Mesendoderm (in vitro differentiated cells): Measurements from ENCODE around the gene SQOR.

ENCODE experiments used
- DNase-seq: peaks from one replicate; pipeline ENCODE4 v3.0.0; 2013
- H2AK5ac ChIP-seq: 2 replicates; pipeline ENCODE4 v1.6.1; 2013; ENCODE audit warnings: low read length, inconsistent platforms
- H2BK120ac ChIP-seq: 2 replicates; pipeline ENCODE4 v1.6.1; 2013; ENCODE audit warnings: low read depth, mild to moderate bottlenecking, low read length, moderate library complexity, mixed read lengths
- H2BK15ac ChIP-seq: replicated peaks from 2 replicates; pipeline ENCODE4 v1.6.1; 2013; ENCODE audit warnings: low read depth, mild to moderate bottlenecking, moderate library complexity
- H2BK5ac ChIP-seq: 2 replicates; pipeline ENCODE4 v1.6.1; 2013; ENCODE audit warnings: low read length, inconsistent platforms
- H3K18ac ChIP-seq: 2 replicates; pipeline ENCODE4 v1.6.1; 2013; ENCODE audit warnings: mild to moderate bottlenecking, low read length, mixed read lengths
- H3K23ac ChIP-seq: one replicate; pipeline ENCODE4 v1.6.1; 2013; ENCODE audit warnings: low read length
- H3K27ac ChIP-seq: 2 replicates; pipeline ENCODE4 v1.5.1; 2013; ENCODE audit warnings: low read depth, mild to moderate bottlenecking, inconsistent platforms, low read length, moderate library complexity
- H3K27me3 ChIP-seq: 2 replicates; pipeline ENCODE4 v1.6.1; 2013; ENCODE audit warnings: low read length, control low read depth, mild to moderate bottlenecking, inconsistent platforms; ENCODE audit not compliant: insufficient read depth, poor library complexity
- H3K36me3 ChIP-seq: 2 replicates; pipeline ENCODE4 v1.6.1; 2013; ENCODE audit warnings: low read length, inconsistent platforms; ENCODE audit not compliant: control insufficient read depth, insufficient read depth
- H3K4ac ChIP-seq: one replicate; pipeline ENCODE4 v1.6.1; 2013; ENCODE audit warnings: low read depth, mild to moderate bottlenecking, low read length, moderate library complexity
- H3K4me1 ChIP-seq: 2 replicates; pipeline ENCODE4 v1.6.1; 2013; ENCODE audit warnings: low read depth, low read length, inconsistent platforms; ENCODE audit not compliant: control insufficient read depth
- H3K4me2 ChIP-seq: 2 replicates; pipeline ENCODE4 v1.6.1; 2013; ENCODE audit warnings: low read length
- H3K4me3 ChIP-seq: 2 replicates; pipeline ENCODE4 v1.5.1; 2013; ENCODE audit warnings: mild to moderate bottlenecking, low read length
- H3K56ac ChIP-seq: one replicate; pipeline ENCODE4 v1.6.1; 2013; ENCODE audit warnings: low read length
- H3K79me1 ChIP-seq: 2 replicates; pipeline ENCODE4 v1.6.1; 2013; ENCODE audit warnings: low read length, inconsistent platforms
- H3K79me2 ChIP-seq: 2 replicates; pipeline ENCODE4 v1.6.1; 2013; ENCODE audit warnings: mild to moderate bottlenecking, low read length; ENCODE audit not compliant: control insufficient read depth, insufficient read depth
- H3K9ac ChIP-seq: 2 replicates; pipeline ENCODE4 v1.6.1; 2013; ENCODE audit warnings: low read length, inconsistent platforms
- H4K5ac ChIP-seq: one replicate; pipeline ENCODE4 v1.6.1; 2013; ENCODE audit warnings: low read length
- H4K8ac ChIP-seq: one replicate; pipeline ENCODE4 v1.6.1; 2013; ENCODE audit warnings: low read depth, mild to moderate bottlenecking, control low read depth, low read length, moderate library complexity
- WGBS: extraction: QIAGEN DNeasy Blood & Tissue Kit; methylation state at CpG from one replicate; pipeline ENCODE4 v1.1.7; 2013; ENCODE audit warnings: low lambda C conversion rate, missing lambda C conversion rate; ENCODE audit not compliant: insufficient coverage; ENCODE audit errors: extremely low coverage; 5-methylcytosine and 5-hydroxymethylcytosine counted together

The SQOR gene

DNA sequence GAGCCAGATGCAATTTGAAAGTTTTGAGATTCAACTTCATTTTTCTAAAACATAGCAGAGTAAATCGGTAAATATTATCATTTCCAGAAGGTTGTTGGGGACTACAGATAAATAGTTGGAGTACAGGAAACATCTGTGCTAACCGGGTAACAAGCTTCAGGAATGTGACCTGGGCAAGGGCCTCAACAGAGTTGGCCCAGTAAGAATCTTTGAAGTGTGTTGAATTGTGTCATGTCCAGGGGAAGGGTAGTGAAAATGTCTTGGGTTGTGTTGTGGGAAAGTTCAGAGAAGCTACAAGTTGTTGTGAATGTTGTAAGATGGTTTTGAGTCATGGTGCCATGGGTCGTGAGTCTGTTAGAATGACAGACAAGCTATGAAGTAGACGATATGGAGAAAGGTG is 35.7 kb downstream of the SQOR start:
- WGBS = 100% methylated on average over 2 of the region's 4 CpGs

DNA sequence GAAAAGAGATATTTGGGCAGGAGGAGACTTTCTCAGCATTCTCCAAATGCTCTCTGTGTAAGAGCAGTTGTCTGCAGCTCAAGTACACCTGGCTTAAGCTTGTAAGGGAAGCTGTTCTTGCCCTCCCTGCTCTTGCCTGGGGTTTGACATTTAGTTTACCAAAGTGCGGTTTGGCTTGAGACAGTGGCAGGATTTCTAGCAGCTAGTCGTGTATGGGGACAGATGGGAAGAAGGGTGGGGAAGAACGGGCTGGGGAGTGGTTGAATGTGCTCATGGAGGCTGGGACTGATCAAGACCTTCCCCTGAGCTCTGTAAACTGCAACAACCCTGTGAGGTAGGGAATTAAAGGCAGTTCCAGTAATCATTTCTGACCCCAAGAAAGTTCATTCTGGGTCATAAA is 39.8 kb downstream of the SQOR start:
- Histone ChIP-seq H3K36me3 (no peaks in the 10 kb centered on the region), H3K18ac (no peak overlapping the region), H3K4me1 (no peaks in the 10 kb centered on the region), H3K27ac (no peak overlapping the region), H3K4ac (no peak overlapping the region), H3K79me1 (no peaks in the 10 kb centered on the region), H3K56ac (no peak overlapping the region), H2BK120ac (no peak overlapping the region), H3K27me3 (no peaks in the 10 kb centered on the region), H4K8ac (no peak overlapping the region), H3K4me2 (no peak overlapping the region), H2BK5ac (no peak overlapping the region), H4K5ac (no peak overlapping the region), H2BK15ac (no peak overlapping the region), H3K9ac (no peak overlapping the region), H3K4me3 (no peak overlapping the region), H3K23ac (no peak overlapping the region), H2AK5ac (no peak overlapping the region), H3K79me2 (no peaks in the 10 kb centered on the region)
- DNase-seq = no peak
- no CpG with 5 or more reads among the region's 3 CpGs for WGBS

More for the DNA sequence above, 35.7 kb downstream of the SQOR start:
- Histone ChIP-seq H3K27me3 (no peaks in the 10 kb centered on the region), H3K27ac (no peak overlapping the region), H3K4ac (no peak overlapping the region), H3K4me2 (no peak overlapping the region), H4K5ac (no peak overlapping the region), H3K9ac (no peak overlapping the region), H3K18ac (no peak overlapping the region), H4K8ac (no peak overlapping the region), H3K36me3 (no peaks in the 10 kb centered on the region), H2BK120ac (no peak overlapping the region), H3K4me1 (no peaks in the 10 kb centered on the region), H3K56ac (no peak overlapping the region), H3K79me1 (no peaks in the 10 kb centered on the region), H2BK15ac (no peak overlapping the region), H3K79me2 (no peaks in the 10 kb centered on the region), H3K4me3 (no peak overlapping the region), H2BK5ac (no peak overlapping the region), H3K23ac (no peak overlapping the region), H2AK5ac (no peak overlapping the region)
- no peak for DNase-seq

DNA sequence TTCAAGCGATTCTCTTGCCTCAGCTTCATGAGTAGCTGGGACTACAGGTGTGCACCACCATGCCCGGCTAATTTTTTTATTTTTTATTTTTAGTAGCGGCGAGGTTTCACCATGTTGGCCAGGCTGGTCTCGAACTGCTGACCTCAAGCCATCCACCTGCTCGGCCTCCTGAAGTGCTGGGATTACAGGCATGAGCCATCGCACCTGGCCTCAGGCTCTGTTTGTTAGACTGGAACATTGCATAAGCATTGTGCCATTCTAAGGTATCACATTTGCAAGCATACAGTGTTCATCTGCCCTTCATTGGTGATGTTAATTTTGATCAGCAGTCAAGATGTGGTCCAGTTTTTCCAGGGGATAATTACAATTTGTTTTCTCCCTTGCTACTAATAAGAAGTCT is 43.0 kb downstream of the SQOR start:
- H2AK5ac ChIP-seq = no peak overlapping the region
- no peak overlapping the region for H3K18ac ChIP-seq
- H2BK120ac ChIP-seq = no peak overlapping the region
- H4K8ac ChIP-seq = no peak overlapping the region
- no peak overlapping the region for H3K23ac ChIP-seq
- H3K27ac ChIP-seq = no peak overlapping the region
- no peak overlapping the region for H2BK5ac ChIP-seq
- no peak overlapping the region for H2BK15ac ChIP-seq
- no peak overlapping the region for H3K4me2 ChIP-seq
- no peak overlapping the region for H3K56ac ChIP-seq
- H4K5ac ChIP-seq = no peak overlapping the region
- no peaks in the 10 kb centered on the region for H3K36me3 ChIP-seq
- H3K4me1 ChIP-seq = no peaks in the 10 kb centered on the region
- no CpG with 5 or more reads among the region's 7 CpGs for WGBS
- H3K27me3 ChIP-seq = no peaks in the 10 kb centered on the region
- no peak for DNase-seq
- no peak overlapping the region for H3K4ac ChIP-seq
- H3K9ac ChIP-seq = no peak overlapping the region
- no peak overlapping the region for H3K4me3 ChIP-seq
- no peaks in the 10 kb centered on the region for H3K79me1 ChIP-seq
- H3K79me2 ChIP-seq = no peaks in the 10 kb centered on the region

DNA sequence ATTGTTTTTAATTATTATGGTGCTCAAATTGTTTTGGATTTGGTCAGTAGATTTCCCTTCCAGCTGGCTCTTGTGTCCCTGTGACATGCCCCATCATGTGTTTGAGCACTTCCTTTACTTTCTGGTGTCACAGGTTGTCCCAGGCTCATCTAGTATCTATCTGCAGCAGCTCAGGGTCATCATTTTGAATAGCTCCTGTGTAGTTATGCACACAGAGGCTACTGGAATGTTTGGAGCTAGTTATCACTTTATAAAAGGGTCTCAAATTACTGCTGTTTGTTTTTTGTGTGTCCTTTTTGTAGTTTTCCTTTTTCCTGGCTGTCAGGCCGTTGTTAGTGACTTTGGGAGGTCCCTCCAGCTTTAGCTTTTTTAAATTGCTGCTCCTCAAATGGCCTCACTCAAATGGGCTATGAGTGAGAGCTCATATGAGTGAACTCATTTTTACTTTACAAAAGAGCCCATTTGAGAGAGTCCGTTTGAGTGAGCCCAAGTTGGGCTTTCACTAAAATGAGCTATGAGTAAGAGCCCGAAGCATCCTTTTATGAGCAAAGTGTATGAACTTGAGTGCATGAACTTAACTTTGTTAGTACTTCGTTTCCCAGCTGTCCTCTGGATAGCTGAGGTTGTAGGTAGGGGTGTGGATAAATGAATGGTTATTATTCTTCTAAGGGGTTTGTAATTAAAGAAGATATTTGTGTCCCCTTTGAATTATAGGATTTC is 43.8 kb downstream of the SQOR start:
- no CpG with 5 or more reads among the region's 4 CpGs for WGBS
- no peak overlapping the region for H4K8ac ChIP-seq

DNA sequence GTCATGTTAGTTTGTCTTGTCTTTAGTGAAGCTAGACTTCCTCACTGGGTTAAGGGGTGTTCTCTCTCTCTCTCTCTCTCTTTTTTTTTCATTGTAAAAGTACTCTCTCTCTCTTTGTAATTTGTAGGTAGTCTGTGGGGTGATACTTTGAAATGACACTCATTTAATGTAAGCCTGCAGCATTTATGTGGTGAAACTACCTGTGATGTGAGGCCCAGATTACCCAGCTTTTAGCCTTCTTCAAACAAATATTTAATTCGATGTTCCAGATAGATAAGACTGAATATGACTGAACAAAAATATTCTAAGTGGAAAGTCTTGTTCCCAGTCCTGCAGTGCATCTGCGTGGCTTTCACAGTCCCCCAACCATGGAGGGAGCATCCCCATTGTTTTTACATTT is 49.7 kb downstream of the SQOR start:
- no peaks in the 10 kb centered on the region for H3K27me3 ChIP-seq
- no peak for DNase-seq
- no CpG with 5 or more reads among the region's 2 CpGs for WGBS
- no peak overlapping the region for H3K4me3 ChIP-seq
- no peak overlapping the region for H3K27ac ChIP-seq
- H3K9ac ChIP-seq = no peak overlapping the region
- H3K4me1 ChIP-seq = no peaks in the 10 kb centered on the region
- no peak overlapping the region for H3K23ac ChIP-seq
- H2BK15ac ChIP-seq = no peak overlapping the region
- H3K18ac ChIP-seq = no peak overlapping the region
- H3K79me2 ChIP-seq = no peaks in the 10 kb centered on the region
- H2BK5ac ChIP-seq = no peak overlapping the region
- H3K56ac ChIP-seq = no peak overlapping the region
- no peak overlapping the region for H4K8ac ChIP-seq
- no peaks in the 10 kb centered on the region for H3K36me3 ChIP-seq
- no peak overlapping the region for H2BK120ac ChIP-seq
- no peak overlapping the region for H3K4ac ChIP-seq
- H3K79me1 ChIP-seq = no peaks in the 10 kb centered on the region
- no peak overlapping the region for H3K4me2 ChIP-seq
- no peak overlapping the region for H4K5ac ChIP-seq
- H2AK5ac ChIP-seq = no peak overlapping the region

More for the DNA sequence above, 43.8 kb downstream of the SQOR start:
- no peaks in the 10 kb centered on the region for H3K36me3 ChIP-seq
- no peak overlapping the region for H3K18ac ChIP-seq
- H2BK15ac ChIP-seq = no peak overlapping the region
- H3K27ac ChIP-seq = no peak overlapping the region
- H3K23ac ChIP-seq = no peak overlapping the region
- H3K9ac ChIP-seq = no peak overlapping the region
- no peak overlapping the region for H2BK120ac ChIP-seq
- DNase-seq = no peak
- no peak overlapping the region for H3K4me2 ChIP-seq
- no peak overlapping the region for H2BK5ac ChIP-seq
- H3K4me1 ChIP-seq = no peaks in the 10 kb centered on the region
- no peaks in the 10 kb centered on the region for H3K27me3 ChIP-seq
- no peak overlapping the region for H3K4ac ChIP-seq
- H4K5ac ChIP-seq = no peak overlapping the region
- no peak overlapping the region for H3K4me3 ChIP-seq
- H3K79me2 ChIP-seq = no peaks in the 10 kb centered on the region
- no peak overlapping the region for H3K56ac ChIP-seq
- H3K79me1 ChIP-seq = no peaks in the 10 kb centered on the region
- H2AK5ac ChIP-seq = no peak overlapping the region

DNA sequence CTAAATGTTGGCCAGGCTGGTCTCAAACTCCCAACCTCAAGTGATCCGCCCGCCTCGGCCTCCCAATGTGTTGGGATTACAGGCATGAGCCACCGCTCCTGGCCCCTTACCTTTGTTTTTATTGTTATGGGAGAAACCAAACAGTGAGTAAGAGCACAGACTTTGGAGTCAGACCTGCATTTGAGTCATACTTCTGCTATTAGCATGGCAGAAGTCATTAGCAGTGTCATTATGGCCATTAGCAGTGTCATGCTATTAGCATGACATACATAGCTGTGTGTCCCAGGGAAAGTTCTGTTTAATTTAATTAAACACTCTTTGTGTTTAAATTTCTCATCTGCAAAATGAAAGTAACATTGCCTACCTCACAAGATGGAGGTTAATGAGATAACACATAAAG is 54.8 kb downstream of the SQOR start:
- no peak overlapping the region for H2BK5ac ChIP-seq
- no peaks in the 10 kb centered on the region for H3K27me3 ChIP-seq
- H3K4me2 ChIP-seq = no peak overlapping the region
- no peak overlapping the region for H2BK120ac ChIP-seq
- no peak overlapping the region for H3K23ac ChIP-seq
- H3K36me3 ChIP-seq = no peaks in the 10 kb centered on the region
- H2AK5ac ChIP-seq = no peak overlapping the region
- H3K79me1 ChIP-seq = no peaks in the 10 kb centered on the region
- H3K56ac ChIP-seq = no peak overlapping the region
- H3K4ac ChIP-seq = no peak overlapping the region
- no peak overlapping the region for H2BK15ac ChIP-seq
- no peak overlapping the region for H3K9ac ChIP-seq
- no CpG with 5 or more reads among the region's 4 CpGs for WGBS
- no peak for DNase-seq
- H3K27ac ChIP-seq = no peak overlapping the region
- H4K5ac ChIP-seq = no peak overlapping the region
- H3K18ac ChIP-seq = no peak overlapping the region
- H3K4me1 ChIP-seq = no peaks in the 10 kb centered on the region
- H3K4me3 ChIP-seq = no peak overlapping the region
- H3K79me2 ChIP-seq = no peaks in the 10 kb centered on the region
- H4K8ac ChIP-seq = no peak overlapping the region
